ENCODE results near the gene LRRC53.

Gene LRRC53

DNA sequence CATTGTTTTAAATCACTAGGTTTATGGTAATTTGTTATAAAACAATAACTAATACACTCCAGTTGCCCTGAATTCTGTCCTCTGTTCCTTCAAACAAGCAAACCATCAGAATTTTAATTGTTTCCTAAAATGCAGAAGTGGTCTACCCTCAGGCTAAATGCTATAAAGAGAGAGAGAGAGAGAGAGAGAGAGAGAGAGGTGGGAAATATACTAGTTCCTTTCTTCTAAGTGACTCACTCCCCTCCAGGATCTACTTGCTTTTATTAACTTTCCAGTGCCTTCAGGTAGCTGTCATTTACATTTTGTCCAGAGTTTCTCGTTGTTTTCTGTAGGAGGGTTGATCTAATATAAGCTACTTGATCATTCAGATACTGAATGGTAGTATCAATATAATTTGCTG, 26.4 kb downstream of the LRRC53 start:
- DNase-seq: no peak

DNA sequence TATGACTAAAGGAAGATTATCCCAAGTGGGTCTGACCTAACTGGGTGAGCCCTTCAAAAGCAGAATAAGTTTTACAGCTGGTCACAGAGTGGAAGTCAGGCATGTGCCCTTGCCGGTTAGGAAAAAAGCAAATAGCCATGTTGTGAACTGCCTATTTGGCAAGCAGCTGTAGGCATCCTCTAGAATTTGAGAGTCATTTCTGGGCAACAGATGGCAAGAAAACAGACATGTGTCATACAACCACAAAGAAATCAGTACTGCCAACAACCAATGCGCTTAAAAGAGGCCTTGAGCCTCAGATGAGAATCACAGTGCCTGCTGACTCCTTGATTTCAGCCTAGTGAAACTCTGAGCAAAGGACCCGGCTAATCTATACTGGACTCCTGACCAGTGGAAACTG, 26.8 kb downstream of the LRRC53 start:
- DNase-seq: no peak

GRCh38 chr1:74481607-74482006, 30.8 kb downstream of the LRRC53 start:
- no peak for DNase-seq

GRCh38 chr1:74480068-74480467, 32.3 kb downstream of the LRRC53 start:
- no peak for DNase-seq

DNA sequence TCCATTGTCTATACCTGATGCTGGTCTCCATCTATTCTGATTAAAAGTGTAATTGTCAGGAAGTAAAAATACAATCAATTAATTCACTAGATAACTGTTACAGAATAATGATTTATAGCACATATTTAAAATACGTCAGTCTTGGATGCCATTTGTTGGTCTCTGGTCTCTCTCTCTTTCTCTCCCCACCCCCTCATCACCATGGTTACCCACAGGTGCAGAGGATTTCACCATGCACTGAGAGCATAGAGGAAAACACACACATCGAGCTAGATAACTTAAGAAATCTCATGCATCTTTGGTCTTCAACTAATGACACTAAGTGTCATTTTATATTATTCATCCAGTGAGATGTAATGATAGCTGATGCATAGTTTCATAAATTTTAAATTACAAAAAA, 33.4 kb downstream of the LRRC53 start:
- no peak for DNase-seq

GRCh38 chr1:74474585-74474984, 37.8 kb downstream of the LRRC53 start:
- no peak for DNase-seq

- DNase-seq: no peak
Measured at GRCh38 chr1:74471470-74471869, 40.9 kb downstream of the LRRC53 start.

- DNase-seq: no peak
Measured at GRCh38 chr1:74470936-74471335, 41.5 kb downstream of the LRRC53 start.

DNA sequence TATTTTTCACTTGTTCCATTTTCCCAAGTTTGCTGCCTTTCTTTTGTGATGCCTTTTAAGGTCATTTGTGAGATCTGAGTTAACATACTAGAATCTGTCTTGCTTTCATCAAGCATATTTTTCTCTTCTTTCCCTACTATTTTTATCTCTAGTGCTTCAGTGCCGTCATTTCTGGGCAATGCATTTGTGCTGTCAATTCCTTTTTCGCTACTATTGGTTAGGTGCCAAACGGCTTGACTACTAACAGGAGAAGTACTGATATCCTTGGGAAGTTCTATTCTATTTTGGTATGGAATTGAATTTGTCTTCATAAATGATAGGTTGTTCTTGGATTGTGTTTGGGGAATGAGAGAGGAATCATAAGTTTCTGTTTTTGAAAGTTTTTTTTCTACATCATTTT, 42.2 kb downstream of the LRRC53 start:
- no peak for DNase-seq

GRCh38 chr1:74468982-74469603, 43.3 kb downstream of the LRRC53 start:
- DNase-seq: no peak

DNA sequence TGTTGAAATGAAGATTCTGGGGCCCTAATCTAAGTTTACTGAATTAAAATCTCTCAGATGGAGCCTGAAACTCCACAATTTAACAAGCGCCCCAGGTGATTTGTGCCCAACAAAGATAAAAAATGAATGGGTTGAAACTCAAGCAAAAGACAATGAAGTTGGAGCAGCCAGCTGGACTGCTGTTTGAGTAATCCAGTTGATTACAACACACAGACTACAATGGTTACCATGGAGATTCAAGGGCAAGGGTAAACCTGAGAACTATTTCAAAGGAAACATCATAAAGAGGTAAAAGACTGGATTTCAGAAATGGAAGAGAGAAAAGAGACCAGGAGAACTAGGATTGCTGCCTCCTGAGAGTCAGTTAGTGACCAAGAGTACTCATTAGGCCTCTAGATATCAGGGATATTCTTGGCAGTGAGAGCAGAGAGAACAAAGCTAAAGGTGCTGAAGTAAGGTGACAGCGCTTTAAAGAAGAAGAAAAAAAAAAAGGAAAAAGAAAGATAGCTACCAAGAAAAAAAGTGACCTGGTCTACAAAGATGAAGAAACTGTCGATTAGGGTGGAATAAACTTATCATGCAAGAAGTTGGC, 44.5 kb downstream of the LRRC53 start:
- no peak for DNase-seq

GRCh38 chr1:74465193-74465681, 47.2 kb downstream of the LRRC53 start:
- DNase-seq: no peak

- DNase-seq: no peak
Measured at GRCh38 chr1:74464037-74464436, 48.4 kb downstream of the LRRC53 start.

DNA sequence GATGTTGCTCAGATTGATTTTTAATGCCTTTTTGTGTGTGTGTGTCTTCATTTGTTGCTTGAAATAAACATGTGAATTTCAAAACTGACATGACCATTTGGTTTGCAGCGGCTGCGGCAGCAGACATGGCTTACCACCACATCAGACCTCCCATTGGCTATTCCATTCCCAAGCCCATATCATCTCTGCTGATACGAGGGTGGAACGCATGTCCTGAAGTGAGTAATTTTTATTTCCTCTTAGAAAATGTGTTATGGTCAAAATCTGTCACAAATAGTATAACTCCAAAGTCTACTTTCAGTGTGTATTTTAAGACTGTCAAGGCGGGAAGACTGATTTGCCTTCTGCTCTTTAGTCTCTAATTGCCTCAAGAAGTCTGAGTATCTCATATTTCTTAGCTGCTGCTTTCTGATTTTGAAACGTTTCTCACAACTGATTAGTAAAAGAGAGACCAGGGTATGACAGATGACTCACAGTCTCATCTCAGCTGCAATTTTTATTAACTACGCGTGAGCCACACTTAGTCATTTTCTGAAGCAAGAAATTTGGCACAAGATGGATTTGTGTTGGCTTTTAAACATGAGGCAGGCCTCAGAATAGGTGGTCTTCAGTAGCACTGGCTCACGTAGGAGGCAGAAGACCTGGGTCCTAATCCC, 49.0 kb downstream of the LRRC53 start:
- no peak for DNase-seq

DNA sequence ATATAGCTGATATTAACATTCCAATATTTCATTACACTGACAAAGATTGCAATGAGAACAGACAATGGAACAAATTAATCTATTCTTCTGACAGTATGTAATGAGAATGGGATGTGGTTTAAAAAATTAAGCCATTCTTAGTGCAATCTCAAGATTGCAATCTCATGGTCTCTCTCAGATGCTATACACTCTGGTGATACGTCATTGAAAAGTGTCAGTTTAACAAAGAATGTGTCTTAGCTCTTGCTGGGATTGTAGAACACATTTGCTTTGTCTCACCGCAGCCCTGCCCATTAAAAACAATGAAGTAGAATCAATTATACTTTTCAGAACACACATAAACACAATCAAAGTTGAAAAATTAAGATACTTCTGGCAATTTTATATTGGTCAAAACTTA, 55.2 kb downstream of the LRRC53 start:
- no peak for DNase-seq

DNA sequence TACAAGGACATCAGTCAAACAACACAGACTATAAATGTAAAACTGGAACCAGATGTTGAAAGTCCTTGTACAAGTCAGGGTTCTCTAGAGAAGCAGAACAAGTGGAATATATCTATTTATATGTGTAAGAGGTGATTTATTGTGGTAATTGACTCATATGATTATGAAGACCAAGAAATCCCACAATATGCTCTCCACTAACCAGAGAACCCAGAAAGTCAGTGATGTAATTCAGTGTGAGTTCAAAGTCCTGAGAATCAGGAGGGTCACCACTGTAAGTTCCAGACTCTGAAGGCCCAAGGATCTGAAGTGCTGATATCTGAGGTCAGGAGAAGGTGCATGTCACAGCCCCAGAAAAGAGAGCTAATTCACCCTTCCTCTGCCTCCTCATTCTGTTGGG, 57.0 kb downstream of the LRRC53 start:
- no peak for DNase-seq

DNA sequence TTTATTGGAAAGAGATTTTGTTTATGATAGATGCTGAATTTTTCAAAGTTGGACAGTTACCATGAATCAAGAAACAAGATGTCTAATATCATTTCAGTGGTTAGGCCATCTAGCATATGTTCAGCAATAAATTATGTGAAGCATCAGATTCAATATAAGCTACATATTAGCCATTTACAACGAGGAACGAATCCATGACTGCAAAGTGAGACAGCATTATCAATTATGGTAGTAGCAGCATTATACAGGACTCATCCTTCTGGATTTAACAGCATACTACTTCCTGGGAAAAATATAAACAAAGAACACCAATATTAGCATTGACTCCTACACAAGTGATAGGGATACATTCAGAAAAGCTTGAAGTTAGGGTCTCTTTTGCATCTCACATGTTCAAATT, 59.1 kb downstream of the LRRC53 start:
- no peak for DNase-seq

DNA sequence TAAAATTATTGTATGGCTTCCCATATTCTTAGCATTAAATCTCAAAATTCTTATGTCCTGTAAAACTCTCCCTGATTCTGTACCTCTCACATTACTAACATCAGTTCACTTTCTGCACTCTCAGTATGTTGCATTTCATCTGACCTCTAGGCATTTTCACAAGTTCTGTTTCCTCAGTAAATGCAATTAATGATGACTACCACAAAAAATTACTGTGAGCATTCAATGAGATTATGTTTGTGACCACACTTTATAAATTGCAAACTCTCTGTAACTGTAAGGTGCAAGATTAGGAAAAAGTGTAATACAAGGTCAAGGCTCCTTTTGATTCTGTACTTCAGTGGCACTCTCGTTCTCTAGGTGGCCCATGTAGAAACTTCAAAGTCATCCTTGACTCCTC, 60.4 kb downstream of the LRRC53 start:
- DNase-seq: no peak

GRCh38 chr1:74437035-74437434, 75.4 kb downstream of the LRRC53 start:
- no peak for DNase-seq

DNA sequence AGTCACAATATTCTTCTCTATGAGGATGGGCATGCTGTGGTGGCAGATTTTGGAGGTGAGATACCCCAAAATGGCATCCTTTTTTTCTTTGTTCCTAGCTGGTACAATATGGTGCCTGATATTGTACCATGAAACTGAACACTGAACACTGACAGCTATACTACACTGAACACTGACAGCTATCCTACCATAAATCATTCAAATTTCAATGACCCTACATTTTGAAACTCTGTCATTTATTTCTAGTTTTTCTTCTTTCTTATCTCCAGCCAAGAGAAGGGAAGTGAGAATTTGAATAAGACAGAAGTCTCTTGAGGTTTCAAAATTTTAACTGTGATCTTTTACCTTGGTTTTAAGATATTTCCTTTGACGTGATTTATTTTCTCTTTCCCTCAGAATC, 76.3 kb downstream of the LRRC53 start:
- DNase-seq: no peak

- DNase-seq: no peak
Measured at GRCh38 chr1:74434321-74434720, 78.1 kb downstream of the LRRC53 start.

GRCh38 chr1:74432325-74432724, 80.1 kb downstream of the LRRC53 start:
- no peak for DNase-seq

- no peak for DNase-seq
Measured at GRCh38 chr1:74431531-74431930, 80.9 kb downstream of the LRRC53 start.

GRCh38 chr1:74430342-74430934, 82.0 kb downstream of the LRRC53 start:
- DNase-seq: no peak

Data from activated effector memory CD4-positive, alpha-beta T cell treated with Interleukin-2 at 50 U/mL for 16 hours (primary cell).